GM13977 (cell line): ENCODE measurements around the gene VGLL4.

Experiments used
- DNase-seq: peaks from one replicate; pipeline ENCODE4 v3.0.0; 2012; ENCODE audit warnings: low spot score
- in situ Hi-C: fragments of 300-500 bp; cut with MboI; formaldehyde crosslinking; loops from one replicate; pipeline ENCODE4 v1.12.0; 2022; ENCODE audit warnings: low sequenced_read_pairs, low pct_unique_long_range_greater_than_20kb, mixed read lengths, inconsistent platforms; ENCODE audit not compliant: unreplicated experiment
- TF ChIP-seq, protein P1 (sequence below): IDR thresholded peaks from 2 replicates; pipeline ENCODE4 v1.5.1; 2012; ENCODE audit warnings: mild to moderate bottlenecking, control low read depth; ENCODE audit not compliant: insufficient read depth; ENCODE audit errors: extremely low read depth, missing control alignments

Gene VGLL4

DNA sequence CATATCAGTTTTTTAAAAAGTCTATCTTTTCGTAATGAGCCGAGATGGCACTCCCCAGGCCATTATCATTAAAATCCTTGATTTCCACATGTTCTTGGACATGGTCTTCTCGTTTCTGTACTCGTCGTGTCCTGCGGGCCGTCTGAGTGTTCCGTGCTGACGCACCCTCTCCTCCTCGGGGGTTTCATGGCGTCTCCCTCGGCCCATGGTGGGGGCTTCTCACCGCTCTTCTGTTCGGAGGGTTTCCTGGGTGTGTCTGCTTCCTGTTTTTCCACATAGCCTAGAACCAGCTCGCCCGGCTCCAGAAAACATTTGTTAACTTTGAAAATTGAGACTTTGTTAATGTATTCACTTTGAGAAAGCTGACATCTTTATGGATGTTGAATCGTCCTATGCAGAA lies 92.7 kb downstream of the VGLL4 start:
- TF ChIP-seq, protein P1, sequence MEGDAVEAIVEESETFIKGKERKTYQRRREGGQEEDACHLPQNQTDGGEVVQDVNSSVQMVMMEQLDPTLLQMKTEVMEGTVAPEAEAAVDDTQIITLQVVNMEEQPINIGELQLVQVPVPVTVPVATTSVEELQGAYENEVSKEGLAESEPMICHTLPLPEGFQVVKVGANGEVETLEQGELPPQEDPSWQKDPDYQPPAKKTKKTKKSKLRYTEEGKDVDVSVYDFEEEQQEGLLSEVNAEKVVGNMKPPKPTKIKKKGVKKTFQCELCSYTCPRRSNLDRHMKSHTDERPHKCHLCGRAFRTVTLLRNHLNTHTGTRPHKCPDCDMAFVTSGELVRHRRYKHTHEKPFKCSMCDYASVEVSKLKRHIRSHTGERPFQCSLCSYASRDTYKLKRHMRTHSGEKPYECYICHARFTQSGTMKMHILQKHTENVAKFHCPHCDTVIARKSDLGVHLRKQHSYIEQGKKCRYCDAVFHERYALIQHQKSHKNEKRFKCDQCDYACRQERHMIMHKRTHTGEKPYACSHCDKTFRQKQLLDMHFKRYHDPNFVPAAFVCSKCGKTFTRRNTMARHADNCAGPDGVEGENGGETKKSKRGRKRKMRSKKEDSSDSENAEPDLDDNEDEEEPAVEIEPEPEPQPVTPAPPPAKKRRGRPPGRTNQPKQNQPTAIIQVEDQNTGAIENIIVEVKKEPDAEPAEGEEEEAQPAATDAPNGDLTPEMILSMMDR: no peak
- in situ Hi-C loops: no loop called here
- DNase-seq: no peak

GRCh38 chr3:11549580-11550140 lies 94.1 kb downstream of the VGLL4 start:
- in situ Hi-C loops: no loop called here
- DNase-seq: no peak
- TF ChIP-seq, protein P1: no peak

DNA sequence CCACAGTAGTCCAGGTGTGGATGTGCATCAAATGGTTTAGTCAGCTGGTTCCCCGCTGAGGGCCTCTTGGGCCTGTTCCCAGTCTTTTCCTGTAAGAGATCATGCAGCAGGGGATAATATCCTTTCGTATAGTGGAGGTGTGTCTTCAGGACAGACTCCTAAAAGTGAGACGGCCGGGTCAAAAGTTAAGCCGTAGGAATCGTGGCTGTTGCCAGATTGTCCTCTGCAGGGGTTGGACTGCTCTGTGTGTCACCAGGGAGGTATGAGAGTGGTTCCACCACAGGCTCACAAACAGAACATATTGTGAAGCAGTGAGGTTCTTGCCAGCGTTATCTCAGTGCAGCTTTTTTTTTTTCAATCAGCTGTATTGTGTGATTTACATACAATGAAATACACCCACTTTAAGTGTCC lies 95.0 kb downstream of the VGLL4 start:
- TF ChIP-seq, protein P1: no peak

DNA sequence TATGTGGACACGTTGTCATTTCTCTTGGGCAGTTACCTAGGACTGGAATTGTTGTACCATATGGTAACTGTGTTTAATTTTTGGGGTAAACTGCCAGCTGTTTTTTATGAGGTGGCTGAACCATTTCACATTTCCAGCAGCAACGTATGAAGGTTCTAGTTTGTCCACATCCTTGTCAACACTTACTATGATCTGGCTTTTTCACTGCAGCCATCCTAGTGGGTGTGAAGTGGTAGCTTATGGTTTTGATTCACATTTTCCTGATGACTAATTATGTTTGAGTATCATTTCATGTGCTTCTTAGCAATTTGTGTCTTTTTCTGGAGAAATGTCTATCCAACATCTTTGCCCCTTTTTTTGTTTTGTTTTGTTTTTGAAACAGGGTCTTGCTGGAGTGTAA lies 96.2 kb downstream of the VGLL4 start:
- no peak for DNase-seq
- in situ Hi-C loops: no loop called here
- TF ChIP-seq, protein P1: no peak

More for the DNA sequence above, 95.0 kb downstream of the VGLL4 start:
- in situ Hi-C loops: no loop called here
- DNase-seq: no peak

DNA sequence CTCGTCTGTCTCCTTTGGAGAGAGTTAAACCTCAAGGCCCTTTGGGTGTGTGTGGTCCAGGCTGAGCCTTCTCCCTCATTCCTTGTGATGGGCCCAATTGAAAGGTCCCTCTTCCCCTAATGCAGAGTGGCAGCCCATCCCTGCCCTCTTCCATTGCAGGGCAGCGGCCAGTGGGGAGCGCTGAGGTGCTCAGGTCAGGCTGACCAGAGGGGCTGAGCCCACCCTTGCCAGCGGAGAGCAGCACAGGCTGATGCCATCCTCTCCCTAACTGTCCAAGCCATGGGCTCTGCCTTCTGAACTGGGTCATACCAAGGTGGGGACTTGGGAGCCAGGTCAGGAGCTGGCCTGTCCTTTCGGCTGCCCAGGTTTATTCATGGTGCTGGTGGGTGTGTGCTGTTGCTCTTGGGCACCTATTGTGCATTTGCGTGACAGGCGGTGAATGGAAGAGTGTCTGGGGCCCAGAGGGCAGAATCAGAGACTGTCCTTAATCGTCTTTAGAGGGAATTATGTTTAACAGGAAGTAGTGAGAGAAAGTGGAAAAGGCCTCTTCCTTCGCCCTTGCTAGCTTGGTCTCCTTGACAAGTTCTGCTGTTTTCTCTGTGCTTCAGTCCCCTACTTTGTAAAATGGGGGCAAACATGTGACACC lies 96.9 kb downstream of the VGLL4 start:
- DNase-seq: no peak
- TF ChIP-seq, protein P1: no peak
- in situ Hi-C loops: no loop called here

DNA sequence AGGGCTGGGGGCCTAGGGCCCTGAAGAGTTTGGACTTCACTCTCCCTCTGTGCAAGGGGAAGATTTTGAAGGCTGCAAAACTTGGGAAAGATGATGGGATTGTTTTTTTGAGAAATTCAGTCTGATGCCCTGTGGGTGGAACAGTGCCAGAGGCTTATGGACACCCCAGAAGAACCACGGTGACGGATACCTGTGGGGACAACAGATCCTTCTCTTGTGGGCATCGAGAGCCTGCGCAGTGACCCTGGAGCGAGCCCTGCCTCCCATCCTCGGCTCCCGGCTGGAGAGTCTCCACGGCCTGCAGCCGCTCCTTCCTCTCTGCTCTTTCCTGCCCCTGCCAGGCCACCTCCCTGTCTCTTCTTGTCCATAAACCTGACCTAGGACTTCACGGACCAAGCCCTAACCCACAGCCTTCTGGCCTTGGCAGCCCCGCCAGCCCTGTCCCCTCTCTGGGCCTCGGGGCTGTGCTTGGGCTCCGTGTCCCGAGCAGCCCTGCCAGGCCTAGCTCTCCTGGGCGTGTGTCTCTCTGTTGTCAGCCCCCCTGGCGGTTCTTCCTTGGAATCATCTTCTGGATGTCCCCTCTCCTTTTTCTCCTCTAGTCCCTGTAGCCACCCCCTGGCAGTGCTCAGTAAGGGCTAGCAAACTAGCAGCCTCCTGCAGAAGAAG lies 98.4 kb downstream of the VGLL4 start:
- in situ Hi-C loops: no loop called here
- no peak for DNase-seq
- TF ChIP-seq, protein P1: no peak
